K562 (cell line): ENCODE data around the gene ZDHHC19. TPM values are rescaled to one million over a fixed set of nuclear protein-coding genes. Genes with fewer than 3 reads are reported as not detected.
A peak's percentile ranks its signal among the peaks of the same experiment; 100 is the strongest.

Source experiments
- BCOR ChIP-seq: fragments of 450-650 bp; IDR thresholded peaks from 2 replicates; pipeline ENCODE4 v1.6.1; 2016
- E2F5 ChIP-seq: sonication (generic); formaldehyde crosslinking; IDR thresholded peaks from 2 replicates; pipeline ENCODE4 v1.8.0; 2022; ENCODE audit warnings: mild to moderate bottlenecking, missing genetic modification reagents
- FOSL1 ChIP-seq: fragments of 200-800 bp; sonication (Bioruptor generic); conservative IDR thresholded peaks from 2 replicates; pipeline ENCODE4 v1.6.1; 2016; ENCODE audit warnings: missing genetic modification characterization, missing compliant biosample characterization
- GTF3C2 ChIP-seq: IDR thresholded peaks from 3 replicates; pipeline ENCODE4 v1.6.1; 2011; ENCODE audit warnings: borderline replicate concordance, mild to moderate bottlenecking, moderate library complexity; ENCODE audit not compliant: insufficient read length; ENCODE audit errors: extremely low read depth
- MAZ ChIP-seq, 2 experiments: fragments of 450-650 bp in 1 of 2; sonication (generic) in 1 of 2; formaldehyde crosslinking; IDR thresholded peaks in 1 of 2; conservative IDR thresholded peaks in 1 of 2; 2 replicates each; pipeline versions ENCODE4 v1.4.0 to v1.5.0; 2020; ENCODE audit warnings: mild to moderate bottlenecking in 1 of 2, missing genetic modification reagents in 1 of 2
- MLX ChIP-seq, 2 experiments: fragments of 450-650 bp in 1 of 2; sonication (generic) in 1 of 2; formaldehyde crosslinking; conservative IDR thresholded peaks; 2 replicates each; pipeline versions ENCODE4 v1.4.0 to v1.8.1; 2020 to 2022; ENCODE audit warnings: mild to moderate bottlenecking in 1 of 2, missing genetic modification reagents in 1 of 2
- MTA1 ChIP-seq: fragments of 450-650 bp; IDR thresholded peaks from 2 replicates; pipeline ENCODE4 v1.6.1; 2017; ENCODE audit warnings: borderline replicate concordance
- MTF1 ChIP-seq: fragments of 250-450 bp; sonication (Bioruptor Pico); IDR thresholded peaks from 2 replicates; pipeline ENCODE4 v1.9.0; 2021; ENCODE audit warnings: moderate library complexity, mild to moderate bottlenecking, inconsistent platforms, borderline replicate concordance
- OTX1 ChIP-seq: fragments of 450-650 bp; formaldehyde crosslinking; IDR thresholded peaks from 2 replicates; pipeline ENCODE4 v1.4.0; 2022; ENCODE audit warnings: mild to moderate bottlenecking
- PATZ1 ChIP-seq: fragments of 250-450 bp; sonication (Bioruptor Pico); IDR thresholded peaks from 2 replicates; pipeline ENCODE4 v1.5.0; 2020; ENCODE audit warnings: mild to moderate bottlenecking, borderline replicate concordance
- RBM14 ChIP-seq: fragments of 200-400 bp; formaldehyde crosslinking; IDR thresholded peaks from 2 replicates; pipeline ENCODE4 v1.6.1; 2018; ENCODE audit warnings: low read depth, mild to moderate bottlenecking, low read length, moderate library complexity, borderline replicate concordance; ENCODE audit not compliant: insufficient read depth
- SMARCB1 ChIP-seq: IDR thresholded peaks from 2 replicates; pipeline ENCODE4 v1.6.1; 2011; ENCODE audit warnings: improper control_type of control experiment, low read depth; ENCODE audit not compliant: insufficient read length
- TRIM25 ChIP-seq: fragments of 450-650 bp; IDR thresholded peaks from 2 replicates; pipeline ENCODE4 v1.7.0; 2016; ENCODE audit warnings: borderline replicate concordance
- ZKSCAN1 ChIP-seq: fragments of 150-350 bp; IDR thresholded peaks from 2 replicates; pipeline ENCODE4 v1.6.1; 2016; ENCODE audit warnings: low read depth, low read length
- ZNF695 ChIP-seq: fragments of 450-650 bp; formaldehyde crosslinking; IDR thresholded peaks from 2 replicates; pipeline ENCODE4 v1.4.0; 2020; ENCODE audit warnings: mild to moderate bottlenecking, moderate library complexity
- ZNF717 ChIP-seq: fragments of 250-450 bp; sonication (Bioruptor Pico); IDR thresholded peaks from 2 replicates; pipeline ENCODE4 v1.5.0; 2021
- ZNF764 ChIP-seq: fragments of 250-450 bp; sonication (Bioruptor Pico); IDR thresholded peaks from 2 replicates; pipeline ENCODE4 v1.4.0; 2020; ENCODE audit warnings: low read depth, mild to moderate bottlenecking, moderate library complexity
- ZNF77 ChIP-seq: fragments of 250-450 bp; sonication (Bioruptor Pico); IDR thresholded peaks from 2 replicates; pipeline ENCODE4 v1.5.0; 2020
- polyA plus RNA-seq, 8 experiments: library from polyadenylated mRNA; depleted of rRNA in 4 of 8; stranded (reverse) in 5 of 8; unstranded in 3 of 8; fragments of >200 nt; fragmentation: Nextera tagmentation in 2 of 8; fragmentation: Illumina TruSeq in 1 of 8; extraction: Ambion mirVana in 2 of 8; extraction: Trizol in 1 of 8; gene quantifications; 2 replicates each; pipeline versions ENCODE4 v1.2.1 to v1.2.3, GENCODE V29; 2011 to 2014; ENCODE audit warnings: inconsistent platforms in 1 of 8, missing spikeins in 1 of 8
- total RNA-seq, 7 experiments: library from RNA; depleted of rRNA in 6 of 7; stranded (reverse); fragments of >200 nt in 6 of 7; fragmentation: Illumina TruSeq in 2 of 7; extraction: Trizol in 2 of 7; gene quantifications; 2 replicates each; pipeline versions ENCODE4 v1.2.1 to v1.2.3, GENCODE V29; 2011 to 2021; ENCODE audit warnings: low replicate concordance in 1 of 7

The ZDHHC19 gene
- total and polyA plus RNA-seq, 9 of the 15 experiments (the other 6 are each of a cell fraction or from before 2014, with no cell fraction given): 0.40 to 5.5 (median 1.1) TPM

GRCh38 chr3:196192524-196193051, 18.6 kb downstream of the ZDHHC19 start (continued):
- TF ChIP-seq TRIM25 (0 out of 2 replicates have a peak, but pooled peaks have one; percentile 69), ZNF717 (no peak), MTA1 (peak; percentile 68; the same call in 1 of the 2 replicates), FOSL1 (tag) (no peak), ZKSCAN1 (no peak), PATZ1 (CRISPR knock-in tag) (no peak), OTX1 (peak; percentile 77; the same call in 1 of the 2 replicates), MTF1 (no peak), SMARCB1 (no peak), RBM14 (no peak), ZNF77 (CRISPR knock-in tag) (no peak), ZNF695 (no peak), GTF3C2 (no peak), MAZ (CRISPR knock-in tag; conservative IDR thresholded peaks at IDR 0.05 in 1 of 2, IDR thresholded peaks at IDR 0.05 in 1 of 2) (no peak), BCOR (peak; percentile 87), E2F5 (CRISPR knock-in tag) (no peak), MLX (CRISPR knock-in tag; conservative IDR thresholded peaks at IDR 0.05) (no peak), ZNF764 (CRISPR knock-in tag) (no peak)
